GM12878 (cell line): ENCODE results near the gene ACSS1. TPM values are rescaled to one million over a fixed set of nuclear protein-coding genes. Genes with fewer than 3 reads are reported as not detected.

Experiments
- ATAC-seq: fragments of 200-7000 bp; cut with Tn5 transposase; 3 replicates; pipeline ENCODE4 v1.9.1; 2020; ENCODE audit warnings: mild to moderate bottlenecking, moderate library complexity
- BruUV-seq: library from RNA; stranded (reverse); fragments of 400-500 nt; replicated peaks from 2 replicates; lab custom pipeline; 2021; lab: Mats Ljungman, UMichigan
- CTCF ChIA-PET: fragments of 300-600 bp; sonication (Branson Sonifier 250); formaldehyde crosslinking; extraction: SDS; loops from one replicate; lab custom pipeline; 2021; ENCODE audit warnings: inconsistent platforms; lab: Yijun Ruan, JAX
- POLR2A ChIA-PET: fragments of 350-600 bp; formaldehyde crosslinking; extraction: SDS; loops from one replicate; lab custom pipeline; 2021; ENCODE audit warnings: inconsistent platforms; lab: Charles Lee
- RAD21 ChIA-PET: fragments of 300-600 bp; sonication (Branson Sonifier 250); formaldehyde crosslinking; loops from one replicate; lab custom pipeline; 2023; ENCODE audit warnings: antibody characterized with exemption; ENCODE audit not compliant: unreplicated experiment; lab: Charles Lee
- SMC1A ChIA-PET: fragments of 300-600 bp; sonication (Branson Sonifier 250); formaldehyde crosslinking; loops from one replicate; lab custom pipeline; 2023; ENCODE audit not compliant: unreplicated experiment, uncharacterized antibody; lab: Charles Lee
- DNase-seq: peaks from one replicate; pipeline ENCODE4 v3.0.0-alpha.2; 2011; ENCODE audit warnings: low read depth, low spot score
- FAIRE-seq: peaks from 3 replicates; lab custom pipeline; 2011; peaks lifted over from hg19 to GRCh38; lab: Jason Lieb, UNC
- H2AFZ ChIP-seq: 2 replicates; pipeline ENCODE4 v1.6.0; 2011; ENCODE audit warnings: low read depth, low read length, control low read depth; ENCODE audit not compliant: control insufficient read depth
- H3K27ac ChIP-seq: 2 replicates; pipeline ENCODE4 v1.5.1; 2011; ENCODE audit warnings: control low read depth; ENCODE audit not compliant: control insufficient read depth, insufficient read depth
- H3K27me3 ChIP-seq, 2 experiments: replicated peaks in 1 of 2; 2 replicates each; pipeline versions ENCODE4 v1.6.0 to v1.6.1; 2011; ENCODE audit warnings: low read length in 1 of 2; ENCODE audit not compliant: control insufficient read depth in 2 of 2, insufficient read depth in 2 of 2
- H3K36me3 ChIP-seq, 2 experiments: 2 replicates each; pipeline ENCODE4 v1.5.1; 2011; ENCODE audit warnings: low read length in 1 of 2; ENCODE audit not compliant: control insufficient read depth in 2 of 2, insufficient read depth in 2 of 2
- H3K4me1 ChIP-seq: 2 replicates; pipeline ENCODE4 v1.6.1; 2011; ENCODE audit warnings: mild to moderate bottlenecking, low read length, moderate library complexity, mixed read lengths; ENCODE audit not compliant: control insufficient read depth, insufficient read depth
- H3K4me2 ChIP-seq: 2 replicates; pipeline ENCODE4 v1.6.0; 2011; ENCODE audit warnings: control low read depth; ENCODE audit not compliant: control insufficient read depth, insufficient read depth
- H3K4me3 ChIP-seq: fragments of 200-600 bp; sonication (generic); 2 replicates; pipeline ENCODE4 v1.5.1; 2016
- H3K79me2 ChIP-seq: 2 replicates; pipeline ENCODE4 v1.6.0; 2011; ENCODE audit warnings: low read length; ENCODE audit not compliant: control insufficient read depth, insufficient read depth
- H3K9ac ChIP-seq: 2 replicates; pipeline ENCODE4 v1.8.0; 2011; ENCODE audit warnings: low read length, control low read depth, mixed read lengths; ENCODE audit not compliant: control insufficient read depth, insufficient read depth
- H3K9me3 ChIP-seq: replicated peaks from 3 replicates; pipeline ENCODE4 v1.5.1; 2011; ENCODE audit warnings: mild to moderate bottlenecking, low read length; ENCODE audit not compliant: control insufficient read depth, insufficient read depth
- H4K20me1 ChIP-seq: 2 replicates; pipeline ENCODE4 v1.6.0; 2011; ENCODE audit not compliant: control insufficient read depth, insufficient read depth
- E2F8 ChIP-seq: fragments of 450-650 bp; IDR thresholded peaks from 2 replicates; pipeline ENCODE4 v1.6.1; 2018; ENCODE audit warnings: mild to moderate bottlenecking, low read depth, moderate library complexity; ENCODE audit not compliant: partially characterized antibody
- HSF1 ChIP-seq: fragments of 150-350 bp; IDR thresholded peaks from 2 replicates; pipeline ENCODE4 v1.6.1; 2014; ENCODE audit warnings: mild to moderate bottlenecking, low read depth, low read length
- IRF3 ChIP-seq: fragments of 450-650 bp; IDR thresholded peaks from 2 replicates; pipeline ENCODE4 v1.6.1; 2014; ENCODE audit warnings: mild to moderate bottlenecking
- STAT1 ChIP-seq: fragments of 450-650 bp; conservative IDR thresholded peaks from 2 replicates; pipeline ENCODE4 v1.6.1; 2014; ENCODE audit warnings: antibody characterized with exemption, mild to moderate bottlenecking
- WRNIP1 ChIP-seq: IDR thresholded peaks from 2 replicates; pipeline ENCODE4 v1.6.1; 2011; ENCODE audit warnings: low read depth, low read length, improper control_type of control experiment, borderline replicate concordance
- WGBS: methylation state at CpG from one replicate; pipeline ENCODE4 v1.1.6; 2016; ENCODE audit warnings: low lambda C conversion rate; ENCODE audit not compliant: insufficient replicate concordance, insufficient coverage; ENCODE audit errors: missing lambda C conversion rate; 5-methylcytosine and 5-hydroxymethylcytosine counted together
- in situ Hi-C: fragments of 300-500 bp; cut with MboI; formaldehyde crosslinking; loops from 9 replicates; pipeline ENCODE4 v1.14.3; 2018; ENCODE audit warnings: mixed read lengths
- intact Hi-C: fragments of 100-400 bp; cut with micrococcal nuclease; formaldehyde crosslinking; loops from one replicate; pipeline ENCODE4 v1.14.2; 2022; ENCODE audit not compliant: unreplicated experiment
- polyA plus RNA-seq, 11 experiments: library from polyadenylated mRNA; depleted of rRNA in 4 of 11; unstranded in 6 of 11; stranded (reverse) in 5 of 11; fragments of >200 nt; fragmentation: Nextera tagmentation in 4 of 11; fragmentation: Illumina TruSeq in 1 of 11; extraction: Ambion mirVana in 4 of 11; extraction: Trizol in 1 of 11; gene quantifications; 1 replicate in 1 of 11; 2 replicates in 10 of 11; pipeline versions ENCODE4 v1.2.1 to v1.2.3, GENCODE V29; 2011 to 2016; ENCODE audit warnings: inconsistent platforms in 2 of 11, missing spikeins in 2 of 11, low read depth in 1 of 11
- total RNA-seq, 4 experiments: library from RNA; depleted of rRNA in 3 of 4; stranded (reverse); fragments of >200 nt in 3 of 4; fragmentation: Illumina TruSeq in 1 of 4; extraction: Trizol in 1 of 4; gene quantifications; 2 replicates each; pipeline versions ENCODE4 v1.2.1 to v1.2.3, GENCODE V29; 2013 to 2021
- TF ChIP-seq, protein P1 (sequence below): IDR thresholded peaks from 2 replicates; pipeline ENCODE4 v1.6.1; 2011; ENCODE audit warnings: borderline replicate concordance, low read depth, mild to moderate bottlenecking, moderate library complexity, mixed read lengths, low read length; ENCODE audit not compliant: insufficient read depth; ENCODE audit errors: extremely low read length
- TF ChIP-seq, protein P2 (sequence below): fragments of 450-650 bp; formaldehyde crosslinking; IDR thresholded peaks from 2 replicates; pipeline ENCODE4 v1.5.0; 2022; ENCODE audit warnings: mild to moderate bottlenecking, missing genetic modification characterization

Gene ACSS1
- total and polyA plus RNA-seq, 10 of the 15 experiments (the other 5 are each of a cell fraction or from before 2014, with no cell fraction given): 1.3 to 44.9 (median 31.1) TPM

DNA sequence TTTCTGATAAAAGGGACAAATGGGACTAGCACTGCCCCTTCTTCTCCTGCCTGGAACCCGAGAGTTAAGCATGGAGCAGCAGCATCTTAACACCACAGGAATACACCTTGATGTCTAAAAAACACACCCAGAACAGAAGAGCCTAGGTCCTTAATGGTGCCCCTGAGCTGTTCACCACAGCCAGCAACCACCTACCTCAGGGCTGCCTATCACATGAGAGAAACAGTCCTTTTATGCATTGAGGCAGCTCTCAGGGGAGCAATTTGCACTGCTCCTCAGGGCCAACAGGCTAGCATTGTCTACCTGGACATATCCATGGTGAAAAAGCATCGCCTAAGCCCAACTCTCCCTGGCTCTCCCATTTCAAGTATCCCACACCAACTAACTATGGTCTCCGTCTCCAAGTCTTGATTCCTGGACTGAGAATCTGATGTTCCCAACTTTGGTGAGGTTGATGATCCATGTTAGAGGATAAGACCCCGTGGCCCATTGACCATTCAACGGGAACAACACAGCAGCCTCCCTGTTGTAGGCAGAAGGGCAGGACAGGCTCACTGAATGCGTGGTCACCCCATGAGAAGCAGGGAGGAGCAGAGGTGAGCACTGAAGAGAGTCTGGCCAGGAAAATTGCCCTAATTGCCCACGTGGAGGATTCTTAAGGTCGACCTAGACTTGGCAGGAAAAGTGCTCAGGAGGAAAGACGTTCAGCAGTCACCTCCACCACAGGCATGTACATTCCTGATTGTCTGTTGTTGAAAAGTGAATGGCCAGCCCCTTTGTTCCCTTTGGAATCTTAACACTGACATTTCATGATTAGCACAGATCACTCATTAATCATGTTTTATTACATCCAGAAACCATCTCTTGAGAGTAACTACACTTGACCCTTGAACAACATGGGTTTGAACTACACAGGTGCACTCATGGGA lies 61.2 kb downstream of the ACSS1 start (continued):
- no peak for TF ChIP-seq HSF1
- TF ChIP-seq STAT1: no peak

GRCh38 chr20:24995741-24996448 lies 62.0 kb downstream of the ACSS1 start:
- H3K9me3 ChIP-seq: no peaks in the 10 kb centered on the region

More at GRCh38 chr20:24995741-24996448, 62.0 kb downstream of the ACSS1 start:
- peaks cover 16% of the 10 kb centered on the region for H3K79me2 ChIP-seq
- intact Hi-C loops: loop anchor here (1.0 to 5.0 kb wide), 4 partner anchors 69 to 403 kb away; no protein-coding TSS in a partner anchor
- 55% methylated on average over 9 of the region's 9 CpGs for WGBS
- no peak overlapping the region for H2AFZ ChIP-seq
- DNase-seq (no peak), FAIRE-seq (no peak)
- RAD21 ChIA-PET: interaction anchor here (0.7 to 4.7 kb wide), 5 partner anchors 66 to 403 kb away, joined by 3 to 87 read pairs (median 5); partner anchors contain the start of gene ACSS1
- H3K36me3 ChIP-seq: no peaks in the 10 kb centered on the region
- H3K4me2 ChIP-seq: no peak overlapping the region
- POLR2A ChIA-PET: interaction anchor here (0.5 kb wide), 1 partner anchor 63 kb away, joined by 3 read pairs; no protein-coding TSS in a partner anchor
- no peaks in the 10 kb centered on the region for H3K27me3 ChIP-seq
- TF ChIP-seq, protein P1, sequence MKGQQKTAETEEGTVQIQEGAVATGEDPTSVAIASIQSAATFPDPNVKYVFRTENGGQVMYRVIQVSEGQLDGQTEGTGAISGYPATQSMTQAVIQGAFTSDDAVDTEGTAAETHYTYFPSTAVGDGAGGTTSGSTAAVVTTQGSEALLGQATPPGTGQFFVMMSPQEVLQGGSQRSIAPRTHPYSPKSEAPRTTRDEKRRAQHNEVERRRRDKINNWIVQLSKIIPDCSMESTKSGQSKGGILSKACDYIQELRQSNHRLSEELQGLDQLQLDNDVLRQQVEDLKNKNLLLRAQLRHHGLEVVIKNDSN: no peak
- TF ChIP-seq E2F8: no peak
- TF ChIP-seq, protein P2, sequence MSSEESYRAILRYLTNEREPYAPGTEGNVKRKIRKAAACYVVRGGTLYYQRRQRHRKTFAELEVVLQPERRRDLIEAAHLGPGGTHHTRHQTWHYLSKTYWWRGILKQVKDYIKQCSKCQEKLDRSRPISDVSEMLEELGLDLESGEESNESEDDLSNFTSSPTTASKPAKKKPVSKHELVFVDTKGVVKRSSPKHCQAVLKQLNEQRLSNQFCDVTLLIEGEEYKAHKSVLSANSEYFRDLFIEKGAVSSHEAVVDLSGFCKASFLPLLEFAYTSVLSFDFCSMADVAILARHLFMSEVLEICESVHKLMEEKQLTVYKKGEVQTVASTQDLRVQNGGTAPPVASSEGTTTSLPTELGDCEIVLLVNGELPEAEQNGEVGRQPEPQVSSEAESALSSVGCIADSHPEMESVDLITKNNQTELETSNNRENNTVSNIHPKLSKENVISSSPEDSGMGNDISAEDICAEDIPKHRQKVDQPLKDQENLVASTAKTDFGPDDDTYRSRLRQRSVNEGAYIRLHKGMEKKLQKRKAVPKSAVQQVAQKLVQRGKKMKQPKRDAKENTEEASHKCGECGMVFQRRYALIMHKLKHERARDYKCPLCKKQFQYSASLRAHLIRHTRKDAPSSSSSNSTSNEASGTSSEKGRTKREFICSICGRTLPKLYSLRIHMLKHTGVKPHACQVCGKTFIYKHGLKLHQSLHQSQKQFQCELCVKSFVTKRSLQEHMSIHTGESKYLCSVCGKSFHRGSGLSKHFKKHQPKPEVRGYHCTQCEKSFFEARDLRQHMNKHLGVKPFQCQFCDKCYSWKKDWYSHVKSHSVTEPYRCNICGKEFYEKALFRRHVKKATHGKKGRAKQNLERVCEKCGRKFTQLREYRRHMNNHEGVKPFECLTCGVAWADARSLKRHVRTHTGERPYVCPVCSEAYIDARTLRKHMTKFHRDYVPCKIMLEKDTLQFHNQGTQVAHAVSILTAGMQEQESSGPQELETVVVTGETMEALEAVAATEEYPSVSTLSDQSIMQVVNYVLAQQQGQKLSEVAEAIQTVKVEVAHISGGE (CRISPR knock-in tag): no peak
- TF ChIP-seq WRNIP1: no peak
- TF ChIP-seq IRF3: no peak
- TF ChIP-seq, all 136 proteins: peak for 0
- in situ Hi-C loops: no loop called here
- no peak for ATAC-seq
- H3K9ac ChIP-seq: no peak overlapping the region
- no peak overlapping the region for H3K4me3 ChIP-seq
- no TSS peak for BruUV-seq
- H3K4me1 ChIP-seq: peaks cover 3% of the 10 kb centered on the region; the same call in 1 of the 2 replicates
- H4K20me1 ChIP-seq: no peaks in the 10 kb centered on the region
- SMC1A ChIA-PET: interaction anchor here (0.7 to 4.8 kb wide), 8 partner anchors 41 to 545 kb away, joined by 3 to 116 read pairs (median 4); no protein-coding TSS in a partner anchor
- CTCF ChIA-PET: interaction anchor here (0.8 to 13.8 kb wide), 7 partner anchors 13 to 403 kb away, joined by 3 to 244 read pairs (median 3); partner anchors contain the start of gene ACSS1
- H3K27ac ChIP-seq: no peak overlapping the region
